SU-DHL-6 (cell line): ENCODE results near the gene KCNQ4.

Source experiments
- CTCF ChIP-seq: fragments of 200-600 bp; sonication (generic); IDR thresholded peaks from one replicate; pipeline ENCODE4 v1.5.1; 2017; ENCODE audit warnings: antibody characterized with exemption, mild to moderate bottlenecking, low read length, moderate library complexity; ENCODE audit not compliant: insufficient read depth, poor library complexity, severe bottlenecking
- EZH2phosphoT487 ChIP-seq: fragments of 200-600 bp; sonication (generic), shearing (Covaris generic); conservative IDR thresholded peaks from 2 replicates; pipeline ENCODE4 v1.6.1; 2018; ENCODE audit warnings: mild to moderate bottlenecking, antibody characterized with exemption, low read length, moderate library complexity, mixed read lengths

- TF ChIP-seq EZH2phosphoT487 (no peak), CTCF (no peak)
Observed at GRCh38 chr1:40825996-40826395, 42.4 kb downstream of the KCNQ4 start.
